Fibroblast of the conjunctiva (primary cell): ENCODE measurements around the gene GRK6.
"Not testable (repeated sequence)": the region's sequence is repeated elsewhere in the genome, so short reads cannot be mapped to it uniquely, and the experiment has no call there.

Experiments
- DNase-seq: peaks from one replicate; pipeline ENCODE4 v3.0.0-alpha.2; 2010; ENCODE audit warnings: low read depth

GRK6 gene

DNA sequence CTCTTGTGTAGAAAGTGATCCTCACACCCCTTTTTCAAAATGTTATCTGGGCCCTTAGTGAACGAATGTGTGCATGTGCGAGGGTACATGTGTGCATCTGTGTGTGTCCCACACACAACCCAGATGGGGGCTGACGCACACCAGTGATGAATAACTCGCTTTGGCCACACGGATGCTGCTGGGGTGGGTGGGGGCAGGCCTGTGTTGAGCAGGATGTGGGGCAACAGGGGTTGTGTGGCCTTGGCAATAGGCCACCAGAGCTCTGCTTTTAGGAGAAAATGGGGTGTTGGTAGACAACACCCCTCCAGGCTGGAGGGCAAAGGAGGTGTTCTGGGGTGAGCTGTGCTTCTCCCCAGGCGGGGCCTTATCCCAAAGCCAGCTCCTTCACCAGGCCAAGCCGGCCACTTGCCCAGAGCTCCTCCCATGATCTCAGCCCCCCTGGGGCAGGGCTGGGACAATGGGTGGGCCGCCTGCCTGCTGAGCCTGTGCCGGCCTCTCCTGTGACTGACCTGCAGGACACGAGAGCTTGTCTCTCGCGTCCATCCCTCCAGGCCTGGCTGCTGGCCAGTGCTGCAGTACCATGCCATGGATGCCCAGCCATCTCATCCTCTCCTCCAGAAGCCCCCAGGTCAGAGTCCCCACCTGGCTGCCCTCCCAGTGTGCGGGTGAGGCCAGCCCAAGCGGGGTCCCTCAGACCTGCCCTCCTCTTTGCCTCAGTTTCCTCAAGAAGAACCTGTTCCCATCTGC, 45.3 kb downstream of the GRK6 start:
- DNase-seq = no peak

DNA sequence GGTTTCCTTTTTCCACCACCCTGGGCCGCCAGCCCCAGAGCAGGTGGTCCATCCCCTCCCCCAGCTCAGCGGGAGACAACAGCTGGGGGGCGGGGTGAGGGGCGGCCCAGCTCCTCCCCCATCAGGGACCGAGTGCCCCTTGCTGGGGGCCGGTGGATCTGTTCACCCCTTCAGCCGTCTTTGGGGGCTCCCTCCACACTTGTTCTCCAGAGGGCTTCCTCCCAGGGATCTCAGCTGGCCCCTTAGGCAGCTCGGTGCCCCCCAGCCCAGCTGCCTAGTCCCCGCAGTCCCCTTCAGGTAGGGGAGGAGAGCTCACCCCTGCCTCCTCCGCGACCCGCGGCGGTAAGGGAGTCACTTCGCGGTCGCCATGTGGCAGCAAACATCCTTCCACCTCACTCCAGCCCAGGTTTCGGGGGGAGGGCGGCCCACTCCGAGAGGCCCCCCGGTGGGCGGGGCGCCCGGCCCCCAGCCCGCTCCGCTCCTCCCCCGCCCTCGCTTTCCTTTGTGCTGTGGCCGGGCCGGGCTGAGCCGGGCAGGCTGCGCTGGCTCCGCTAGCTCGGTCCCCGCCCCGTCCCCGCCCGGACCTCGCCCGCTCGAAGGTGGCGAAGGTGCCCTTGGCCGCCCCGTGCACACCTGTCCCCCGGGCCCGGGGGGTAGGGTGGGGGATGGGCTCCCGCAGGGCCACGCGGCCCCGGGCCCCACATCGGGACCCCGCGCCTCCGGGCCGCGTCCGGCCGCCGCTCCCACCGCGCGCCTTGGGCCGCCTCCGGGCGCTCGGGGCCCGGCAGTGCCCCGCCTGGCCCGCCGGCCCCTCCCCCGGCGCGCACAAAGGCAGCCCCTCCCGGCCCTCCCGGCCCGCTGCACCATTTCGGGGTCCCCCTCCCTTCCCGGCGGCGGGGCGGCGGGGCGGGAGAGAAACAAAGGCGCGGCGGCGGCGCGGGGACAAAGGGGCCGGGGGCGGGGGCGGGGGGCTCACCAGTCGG, 46.3 kb downstream of the GRK6 start:
- no peak for DNase-seq

- DNase-seq = no peak
These were observed 47.0 kb downstream of the GRK6 start, which contains the start of gene DBN1 for GRCh38 chr5:177473443-177474001. Gene DBN1 (minus strand): TSS chr5:177473634. CDS start chr5:177473521, 113 bp downstream.

DNA sequence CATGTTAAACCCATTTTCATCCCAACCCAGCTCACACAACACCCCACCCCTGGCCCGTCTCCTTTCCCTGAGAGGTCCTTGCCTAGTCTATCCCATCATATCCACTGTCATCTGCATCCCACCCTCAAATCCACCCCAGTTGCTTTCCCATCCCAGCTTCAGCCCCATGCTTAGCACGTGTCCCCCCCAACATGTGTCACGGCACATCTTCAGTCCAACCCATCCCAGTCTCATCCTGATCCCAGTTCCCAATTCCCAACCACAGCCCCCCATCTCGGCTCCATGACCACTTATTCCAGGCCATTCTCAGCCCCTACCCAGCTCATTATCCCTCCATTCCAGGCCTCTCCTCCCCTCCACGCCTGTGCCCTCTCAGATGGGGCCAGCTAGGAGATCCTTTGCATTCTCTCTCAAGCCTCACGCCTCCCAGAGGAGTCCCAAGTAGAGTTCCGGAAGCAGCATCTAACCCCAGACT, 47.6 kb downstream of the GRK6 start:
- no peak for DNase-seq

DNA sequence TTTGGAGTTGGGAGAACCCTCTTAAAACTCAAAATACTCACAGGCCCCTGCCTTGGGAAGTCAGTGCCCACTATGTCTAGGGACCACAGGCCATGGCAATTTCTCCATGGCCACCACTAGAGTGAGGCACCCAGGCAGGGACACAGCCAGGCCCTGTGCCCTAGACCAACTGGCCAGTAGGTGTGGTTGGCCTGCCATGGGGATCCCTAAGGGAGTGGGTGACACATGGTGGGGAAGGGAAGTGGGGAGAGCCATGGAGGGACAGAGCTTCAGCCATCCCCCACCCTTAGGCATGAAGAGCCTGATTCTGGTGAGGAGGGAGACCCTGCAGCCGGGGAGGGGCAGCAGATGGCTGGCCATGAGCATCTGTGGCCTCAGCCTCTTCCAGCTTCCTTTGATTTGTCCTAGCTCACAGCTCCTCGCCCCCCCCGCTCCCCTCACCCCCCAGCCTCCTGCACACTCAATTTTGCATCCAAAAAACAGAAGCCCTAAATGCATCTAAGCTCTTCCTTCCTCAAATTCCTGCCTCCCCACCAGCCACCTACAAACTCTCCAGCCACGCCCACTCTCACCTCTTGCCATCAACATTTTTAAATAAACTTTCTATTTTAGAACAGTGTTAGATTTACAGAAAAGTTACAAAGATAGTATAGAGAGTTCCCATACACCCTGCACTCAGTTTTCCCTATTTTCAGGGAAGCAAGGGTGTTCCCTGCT, 48.5 kb downstream of the GRK6 start:
- no peak for DNase-seq

GRCh38 chr5:177475563-177476427, 49.3 kb downstream of the GRK6 start:
- no peak for DNase-seq

GRCh38 chr5:177476531-177477233, 50.2 kb downstream of the GRK6 start:
- DNase-seq = no peak

DNA sequence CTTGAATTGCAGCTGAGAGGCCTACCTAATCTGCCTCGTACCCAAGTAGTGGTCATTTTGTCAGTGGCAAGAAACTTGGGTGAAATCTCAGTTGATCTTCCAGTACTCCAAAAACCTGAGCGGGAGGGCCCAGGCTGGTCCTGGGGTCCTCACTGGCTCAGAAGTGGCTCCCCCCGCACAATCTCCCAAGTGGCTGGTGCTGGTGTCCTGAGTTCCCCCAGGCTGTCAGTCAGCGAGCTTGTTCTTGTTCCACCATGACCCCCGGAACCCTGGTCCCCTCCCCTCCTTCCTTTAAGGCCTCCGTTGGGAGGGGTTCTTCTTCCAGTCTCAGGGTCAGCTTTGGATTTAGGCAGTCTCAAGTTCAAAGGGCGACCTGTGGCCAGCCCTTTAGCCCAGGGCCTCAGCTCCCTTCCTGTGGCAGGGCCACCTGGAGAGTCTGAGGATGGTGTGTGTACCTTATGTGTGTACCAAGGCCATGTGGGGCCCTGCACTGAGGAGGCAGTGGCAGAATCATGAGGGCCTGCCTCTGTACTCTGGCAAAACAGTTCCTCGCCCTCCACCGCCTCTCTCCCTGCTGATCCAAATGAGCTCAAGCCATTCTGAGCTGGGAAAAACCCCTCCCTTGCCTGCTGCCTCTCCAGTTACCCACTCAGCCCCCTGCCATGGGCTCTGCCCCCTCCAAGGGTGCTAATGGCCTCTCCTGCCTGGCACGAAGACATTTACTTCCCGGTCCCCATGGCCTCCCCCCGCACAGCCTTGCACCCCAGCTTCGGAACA, 51.4 kb downstream of the GRK6 start:
- DNase-seq = no peak

GRCh38 chr5:177478711-177479646, 52.5 kb downstream of the GRK6 start:
- DNase-seq = no peak

GRCh38 chr5:177479774-177480173, 53.3 kb downstream of the GRK6 start:
- DNase-seq = no peak

DNA sequence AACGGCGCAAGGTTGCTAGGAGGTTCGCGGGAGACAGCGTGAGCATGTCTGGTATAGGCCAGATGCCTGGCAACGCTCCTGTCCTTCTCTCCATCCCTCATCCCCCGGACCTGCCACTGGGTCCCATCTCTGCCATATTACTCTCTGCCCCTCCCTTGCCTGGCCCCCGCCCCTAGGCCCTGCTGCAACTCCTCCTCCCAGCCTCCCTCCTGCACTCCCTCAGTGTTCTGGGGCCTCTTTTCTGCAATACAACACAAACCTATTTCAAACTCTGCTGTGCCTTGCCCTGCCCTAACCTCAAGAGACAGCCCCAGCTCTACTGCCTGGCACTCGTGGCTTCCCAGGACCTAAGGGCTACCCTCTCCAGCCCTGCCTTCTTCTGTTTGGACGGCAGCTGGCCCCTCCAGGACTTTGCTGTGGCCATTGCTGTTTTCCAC, 55.9 kb downstream of the GRK6 start:
- no peak for DNase-seq

- no peak for DNase-seq
These were observed 56.6 kb downstream of the GRK6 start for GRCh38 chr5:177483042-177483441.

GRCh38 chr5:177483994-177484901, 57.8 kb downstream of the GRK6 start:
- no peak for DNase-seq

DNA sequence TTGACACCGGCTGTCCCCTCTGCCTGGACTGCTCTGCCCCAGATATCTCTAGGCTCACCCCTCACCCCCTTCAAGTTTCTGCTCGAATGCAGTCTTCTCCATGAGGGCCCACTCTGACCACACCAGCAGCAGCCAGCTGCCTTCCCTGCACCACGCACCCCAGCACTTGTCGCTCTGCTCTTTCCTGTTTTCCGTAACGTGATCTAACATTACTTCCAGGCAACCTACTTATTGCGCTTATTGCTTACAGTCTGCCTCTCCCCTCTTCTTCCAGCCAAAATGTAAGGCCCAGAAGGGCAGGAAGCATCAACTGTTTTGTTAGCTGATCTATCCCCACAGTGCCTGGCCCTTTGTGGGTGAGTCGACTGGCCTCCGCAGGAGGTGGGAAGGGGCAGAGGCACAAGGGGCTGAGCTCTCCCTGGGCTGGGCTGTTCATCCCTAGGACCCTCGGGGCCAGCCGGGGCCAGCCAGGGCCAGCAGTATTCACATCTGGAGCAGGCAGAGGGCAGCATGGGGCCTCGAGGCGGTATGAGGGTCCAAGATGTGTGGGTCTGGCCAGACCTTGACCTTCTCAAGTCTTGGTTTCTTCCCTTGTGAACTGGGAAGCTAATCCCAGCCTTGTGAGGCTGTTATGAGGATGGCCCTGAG, 58.5 kb downstream of the GRK6 start:
- DNase-seq = no peak

DNA sequence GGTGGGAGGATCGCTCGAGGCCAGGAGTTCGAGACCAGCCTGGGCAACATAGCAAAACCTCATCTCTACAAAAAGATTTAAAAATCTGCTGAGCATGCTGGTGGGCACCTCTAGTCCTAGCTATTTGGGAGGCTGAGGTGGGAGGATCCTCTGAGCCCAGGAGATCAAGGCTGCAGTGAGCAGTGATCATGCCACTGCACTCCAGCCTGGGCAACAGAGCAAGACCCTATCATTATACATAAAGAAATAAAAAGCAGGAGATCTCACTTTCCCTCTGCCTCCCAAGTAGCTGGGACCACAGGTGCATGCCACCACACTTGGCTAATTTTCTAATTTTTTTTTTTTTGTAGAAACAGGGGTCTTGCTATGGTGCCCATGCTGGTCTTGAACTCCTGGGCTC, 59.3 kb downstream of the GRK6 start:
- not testable (repeated sequence) for DNase-seq

GRCh38 chr5:177486256-177486655, 59.8 kb downstream of the GRK6 start:
- DNase-seq = no peak

GRCh38 chr5:177487144-177487543, 60.7 kb downstream of the GRK6 start:
- DNase-seq = no peak
